HepG2 (cell line): ENCODE measurements around the gene GFER. TPM values are rescaled to one million over a fixed set of nuclear protein-coding genes. Genes with fewer than 3 reads are reported as not detected.
A peak's percentile ranks its signal among the peaks of the same experiment; 100 is the strongest.

Experiments used
- AGO1 ChIP-seq: fragments of 200-400 bp; formaldehyde crosslinking; IDR thresholded peaks from 2 replicates; pipeline ENCODE4 v1.6.1; 2017; ENCODE audit warnings: mild to moderate bottlenecking, low read depth, low read length, moderate library complexity; ENCODE audit not compliant: poor library complexity, severe bottlenecking
- ARHGAP35 ChIP-seq: sonication (generic); formaldehyde crosslinking; IDR thresholded peaks from 2 replicates; pipeline ENCODE4 v1.9.0; 2022; ENCODE audit warnings: mild to moderate bottlenecking, inconsistent platforms, moderate library complexity, missing genetic modification reagents, borderline replicate concordance
- BCL3 ChIP-seq: sonication (generic); formaldehyde crosslinking; IDR thresholded peaks from 2 replicates; pipeline ENCODE4 v1.5.1; 2020; ENCODE audit warnings: mild to moderate bottlenecking, missing genetic modification reagents, moderate library complexity
- BHLHE40 ChIP-seq: IDR thresholded peaks from 2 replicates; pipeline ENCODE4 v1.6.1; 2011; ENCODE audit warnings: low read length, improper control_type of control experiment
- HDAC6 ChIP-seq: fragments of 200-600 bp; sonication (generic); IDR thresholded peaks from 2 replicates; pipeline ENCODE4 v1.7.0; 2017; ENCODE audit warnings: mild to moderate bottlenecking, antibody characterized with exemption, low read length, low read depth
- MAX ChIP-seq: IDR thresholded peaks from 2 replicates; pipeline ENCODE4 v1.6.1; 2012; ENCODE audit warnings: inconsistent platforms
- RFXAP ChIP-seq: sonication (generic); formaldehyde crosslinking; IDR thresholded peaks from 2 replicates; pipeline ENCODE4 v1.4.0; 2020; ENCODE audit warnings: missing genetic modification reagents, borderline replicate concordance
- SATB2 ChIP-seq: sonication (generic); formaldehyde crosslinking; IDR thresholded peaks from 2 replicates; pipeline ENCODE4 v1.5.0; 2020; ENCODE audit warnings: missing genetic modification reagents
- SKI ChIP-seq: fragments of 450-650 bp; IDR thresholded peaks from one replicate; pipeline ENCODE4 v1.6.1; 2018; ENCODE audit warnings: mild to moderate bottlenecking; ENCODE audit not compliant: partially characterized antibody
- SSRP1 ChIP-seq: IDR thresholded peaks from 2 replicates; pipeline ENCODE4 v1.6.1; 2016; ENCODE audit warnings: control low read depth
- TFDP1 ChIP-seq: IDR thresholded peaks from 2 replicates; pipeline ENCODE4 v1.6.1; 2016; ENCODE audit warnings: missing compliant biosample characterization, missing genetic modification reagents, borderline replicate concordance
- YEATS4 ChIP-seq: sonication (generic); formaldehyde crosslinking; IDR thresholded peaks from 2 replicates; pipeline ENCODE4 v1.4.0; 2020; ENCODE audit warnings: missing genetic modification reagents, borderline replicate concordance
- ZMYM4 ChIP-seq: sonication (generic); formaldehyde crosslinking; IDR thresholded peaks from 2 replicates; pipeline ENCODE4 v1.8.1; 2023; ENCODE audit warnings: mild to moderate bottlenecking, missing genetic modification reagents
- ZNF12 ChIP-seq: sonication (generic); formaldehyde crosslinking; IDR thresholded peaks from 2 replicates; pipeline ENCODE4 v1.5.0; 2020; ENCODE audit warnings: missing genetic modification reagents
- ZNF563 ChIP-seq: sonication (generic); formaldehyde crosslinking; IDR thresholded peaks from 2 replicates; pipeline ENCODE4 v1.8.0; 2022; ENCODE audit warnings: mild to moderate bottlenecking, moderate library complexity, missing genetic modification reagents
- ZNF570 ChIP-seq: sonication (generic); formaldehyde crosslinking; IDR thresholded peaks from 2 replicates; pipeline ENCODE4 v1.4.0; 2020; ENCODE audit warnings: mild to moderate bottlenecking, missing genetic modification reagents, borderline replicate concordance
- ZNF597 ChIP-seq: sonication (generic); formaldehyde crosslinking; IDR thresholded peaks from 2 replicates; pipeline ENCODE4 v1.5.0; 2020; ENCODE audit warnings: missing genetic modification reagents
- ZNF605 ChIP-seq: sonication (generic); formaldehyde crosslinking; IDR thresholded peaks from 2 replicates; pipeline ENCODE4 v1.8.0; 2022; ENCODE audit warnings: mild to moderate bottlenecking, missing genetic modification reagents
- ZNF687 ChIP-seq: sonication (generic); formaldehyde crosslinking; IDR thresholded peaks from 2 replicates; pipeline ENCODE4 v1.5.1; 2020; ENCODE audit warnings: mild to moderate bottlenecking, missing genetic modification reagents, moderate library complexity
- ZNF746 ChIP-seq: sonication (generic); formaldehyde crosslinking; IDR thresholded peaks from 2 replicates; pipeline ENCODE4 v1.8.0; 2022; ENCODE audit warnings: mild to moderate bottlenecking, missing genetic modification reagents
- ZNF761 ChIP-seq: sonication (generic); formaldehyde crosslinking; conservative IDR thresholded peaks from 2 replicates; pipeline ENCODE4 v1.4.0; 2020; ENCODE audit warnings: mild to moderate bottlenecking, missing genetic modification reagents
- ZNF776 ChIP-seq: sonication (generic); formaldehyde crosslinking; IDR thresholded peaks from 2 replicates; pipeline ENCODE4 v1.4.0; 2020; ENCODE audit warnings: mild to moderate bottlenecking, missing genetic modification reagents
- ZSCAN31 ChIP-seq: sonication (generic); formaldehyde crosslinking; IDR thresholded peaks from 2 replicates; pipeline ENCODE4 v1.5.0; 2020; ENCODE audit warnings: low read depth, mild to moderate bottlenecking, missing genetic modification reagents
- polyA plus RNA-seq, 8 experiments: library from polyadenylated mRNA; depleted of rRNA in 3 of 8; stranded (reverse) in 7 of 8; unstranded in 1 of 8; fragments of >200 nt; fragmentation: Illumina TruSeq in 4 of 8; extraction: Trizol in 4 of 8; gene quantifications; 2 replicates each; pipeline versions ENCODE4 v1.2.1 to v1.2.3, GENCODE V29; 2011 to 2016; ENCODE audit warnings: low read depth in 4 of 8, missing spikeins in 1 of 8, mixed read lengths in 1 of 8; ENCODE audit not compliant: insufficient read depth in 1 of 8
- total RNA-seq, 5 experiments: library from RNA; depleted of rRNA; stranded (reverse); fragments of >200 nt; fragmentation: Illumina TruSeq; extraction: Trizol; gene quantifications; 2 replicates each; pipeline ENCODE4 v1.2.3, GENCODE V29; 2016; ENCODE audit warnings: low read depth in 1 of 5

GFER gene
- total and polyA plus RNA-seq, 2 of the 13 experiments (the other 11 are each of a cell fraction or from before 2014, with no cell fraction given), result 28.6 to 71.7 TPM

GRCh38 chr16:1963806-1964505 lies 20.0 kb upstream of the GFER start (continued):
- no peak for TF ChIP-seq ARHGAP35 (CRISPR knock-in tag)
- TF ChIP-seq BHLHE40, result no peak
- no peak for TF ChIP-seq ZNF570 (CRISPR knock-in tag)
- TF ChIP-seq SKI, result no peak
- no peak for TF ChIP-seq BCL3 (CRISPR knock-in tag)
- TF ChIP-seq ZNF746 (CRISPR knock-in tag), result no peak
- TF ChIP-seq SATB2 (CRISPR knock-in tag), result no peak
- TF ChIP-seq HDAC6, result no peak
- no peak for TF ChIP-seq ZMYM4 (CRISPR knock-in tag)
- TF ChIP-seq ZNF597 (CRISPR knock-in tag), result no peak
- no peak for TF ChIP-seq ZNF563
- no peak for TF ChIP-seq ZSCAN31 (CRISPR knock-in tag)
- no peak for TF ChIP-seq ZNF12 (CRISPR knock-in tag)
- TF ChIP-seq ZNF761, result no peak
- 0 out of 2 replicates have a peak, but pooled peaks have one; percentile 5 for TF ChIP-seq ZNF605 (CRISPR knock-in tag)
- no peak for TF ChIP-seq AGO1
- TF ChIP-seq MAX, result no peak
- TF ChIP-seq ZNF776 (CRISPR knock-in tag), result no peak
- TF ChIP-seq ZNF687 (CRISPR knock-in tag), result no peak
- TF ChIP-seq RFXAP, result no peak
- no peak for TF ChIP-seq TFDP1
- TF ChIP-seq SSRP1 (CRISPR knock-in tag), result peak; percentile 40; the same call in 1 of the 2 replicates
- no peak for TF ChIP-seq YEATS4
